Psoas muscle (tissue), 8 donors: ENCODE results near the gene DSCAM. TPM values are rescaled to one million over a fixed set of nuclear protein-coding genes. Genes with fewer than 3 reads are reported as not detected.

Experiments used
- ATAC-seq, 4 donors: fragments of 200-7000 bp; cut with Tn5 transposase; one replicate each; pipeline ENCODE4 v1.9.1; 2020; ENCODE audit warnings: moderate library complexity in 3 of 4, mild to moderate bottlenecking in 2 of 4
- DNase-seq, 2 donors: peaks; one replicate each; pipeline ENCODE4 v3.0.0-alpha.2; 2020
- H3K27ac ChIP-seq: fragments of 200-600 bp; one replicate; pipeline ENCODE4 v1.8.0; 2022
- H3K27me3 ChIP-seq, 3 donors: fragments of 200-600 bp in 1 of 3; one replicate each; pipeline versions ENCODE4 v1.6.1 to v1.8.0; 2013 to 2022; ENCODE audit warnings: low read length in 2 of 3, mild to moderate bottlenecking in 2 of 3, moderate library complexity in 1 of 3; ENCODE audit not compliant: insufficient read depth in 3 of 3
- H3K36me3 ChIP-seq, 2 donors: fragments of 200-600 bp in 1 of 2; one replicate each; pipeline versions ENCODE4 v1.6.1 to v1.8.0; 2013 to 2022; ENCODE audit warnings: low read depth in 1 of 2, mild to moderate bottlenecking in 1 of 2, moderate library complexity in 1 of 2; ENCODE audit not compliant: insufficient read depth in 1 of 2
- H3K4me1 ChIP-seq: fragments of 200-600 bp; one replicate; pipeline ENCODE4 v1.8.0; 2022
- H3K4me3 ChIP-seq: fragments of 200-600 bp; one replicate; pipeline ENCODE4 v1.8.0; 2022; ENCODE audit warnings: mild to moderate bottlenecking
- H3K9me3 ChIP-seq: fragments of 200-600 bp; one replicate; pipeline ENCODE4 v1.8.0; 2022
- WGBS, 3 donors: extraction: QIAGEN DNeasy Blood & Tissue Kit; methylation state at CpG; one replicate each; pipeline versions ENCODE4 v1.1.6 to v1.1.7; 2013; 5-methylcytosine and 5-hydroxymethylcytosine counted together
- intact Hi-C, 2 donors: fragments of 100-400 bp; cut with DNase I; formaldehyde crosslinking; loops; one replicate each; pipeline versions ENCODE4 v1.11.0 to v1.14.2; 2022
- polyA plus RNA-seq, 3 donors: library from polyadenylated mRNA; stranded (reverse); fragments of 200-250 nt; gene quantifications; one replicate each; pipeline ENCODE4 v1.2.3, GENCODE V29; 2013
- total RNA-seq, 4 donors: library from RNA; stranded (reverse); fragmentation: NEBNext Ultra II Directional in 2 of 4; extraction: Animal tissue kit (Norgen Biotek cat#: 25700) in 2 of 4; gene quantifications; one replicate each; pipeline versions ENCODE4 v1.2.1 to v1.2.4, GENCODE V29; 2021 to 2023
- TF ChIP-seq, protein P1 (sequence below): fragments of 200-600 bp; IDR thresholded peaks from one replicate; pipeline ENCODE4 v1.8.0; 2022; ENCODE audit warnings: antibody characterized with exemption
- donor health status: healthy with polysubstance abuse.
- donor health status: DM: no; HTN: no; CAD: no; lungs with moderate emphysema.
- donor health status: Bipolar disorder and iron deficiency.
- donor health status: healthy.
- donor health status: DM: yes; HTN: yes; CAD: no.
- donor health status: DM: no; HTN: no; CAD: no.
- donor health status: DM: no; HTN: no; CAD: no.
- donor health status: DM: yes; HTN: yes; CAD: no.

Gene DSCAM
- total and polyA plus RNA-seq, 7 donors, result 0.03 to 0.04 TPM; not detected in 5

DNA sequence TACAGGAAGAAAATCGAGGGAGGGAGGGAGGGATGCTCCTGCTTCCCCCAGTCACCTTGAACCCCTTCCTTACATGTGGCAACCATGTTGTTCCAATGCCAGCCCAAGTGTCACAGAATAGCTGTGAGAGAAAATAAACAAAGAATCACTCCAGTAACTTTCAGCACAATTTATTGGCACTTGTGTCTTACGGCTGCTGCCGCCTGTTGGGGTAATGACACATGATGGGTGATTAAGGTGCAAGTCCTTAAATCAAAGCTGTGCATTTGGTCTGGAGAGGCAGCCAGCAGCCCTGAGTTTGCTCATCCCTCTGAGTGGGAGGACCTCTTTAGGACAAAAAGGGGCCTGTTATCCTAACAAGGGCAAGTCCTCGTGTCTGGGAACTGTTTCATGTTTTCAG is 602.0 kb downstream of the DSCAM start:
- H3K36me3 ChIP-seq, result no peaks in the 10 kb centered on the region
- TF ChIP-seq, protein P1, sequence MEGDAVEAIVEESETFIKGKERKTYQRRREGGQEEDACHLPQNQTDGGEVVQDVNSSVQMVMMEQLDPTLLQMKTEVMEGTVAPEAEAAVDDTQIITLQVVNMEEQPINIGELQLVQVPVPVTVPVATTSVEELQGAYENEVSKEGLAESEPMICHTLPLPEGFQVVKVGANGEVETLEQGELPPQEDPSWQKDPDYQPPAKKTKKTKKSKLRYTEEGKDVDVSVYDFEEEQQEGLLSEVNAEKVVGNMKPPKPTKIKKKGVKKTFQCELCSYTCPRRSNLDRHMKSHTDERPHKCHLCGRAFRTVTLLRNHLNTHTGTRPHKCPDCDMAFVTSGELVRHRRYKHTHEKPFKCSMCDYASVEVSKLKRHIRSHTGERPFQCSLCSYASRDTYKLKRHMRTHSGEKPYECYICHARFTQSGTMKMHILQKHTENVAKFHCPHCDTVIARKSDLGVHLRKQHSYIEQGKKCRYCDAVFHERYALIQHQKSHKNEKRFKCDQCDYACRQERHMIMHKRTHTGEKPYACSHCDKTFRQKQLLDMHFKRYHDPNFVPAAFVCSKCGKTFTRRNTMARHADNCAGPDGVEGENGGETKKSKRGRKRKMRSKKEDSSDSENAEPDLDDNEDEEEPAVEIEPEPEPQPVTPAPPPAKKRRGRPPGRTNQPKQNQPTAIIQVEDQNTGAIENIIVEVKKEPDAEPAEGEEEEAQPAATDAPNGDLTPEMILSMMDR, result no peak
- no peak overlapping the region for H3K27ac ChIP-seq
- 31 to 49% (median 36%) methylated on average over 4 of the region's 4 CpGs for WGBS, 3 donors
- ATAC-seq, result no peak
- intact Hi-C loops, result no loop called here
- peaks cover 0 to 1% (median 0%) of the 10 kb centered on the region in 3 donors for H3K27me3 ChIP-seq
- DNase-seq, result no peak
- no peaks in the 10 kb centered on the region for H3K9me3 ChIP-seq
- no peak overlapping the region for H3K4me3 ChIP-seq
- no peaks in the 10 kb centered on the region for H3K4me1 ChIP-seq

DNA sequence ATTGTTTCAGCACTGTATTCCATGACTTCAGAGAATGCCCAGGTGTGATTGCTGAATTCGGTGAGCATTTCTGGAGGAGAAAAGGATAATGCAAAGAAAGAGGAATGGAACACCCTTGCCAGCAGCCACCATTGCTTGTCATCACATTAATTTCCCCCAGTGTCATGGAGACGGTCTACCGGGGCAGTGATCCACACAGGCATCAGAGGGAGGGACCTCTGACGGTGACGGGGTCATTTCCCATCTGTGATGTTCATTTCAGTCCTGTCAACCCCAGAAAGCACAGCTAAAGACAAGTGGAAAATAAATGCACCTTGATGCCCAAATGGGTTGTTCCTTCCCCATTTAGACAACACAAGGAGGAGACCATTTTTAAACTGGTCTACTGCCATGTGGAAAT is 603.3 kb downstream of the DSCAM start:
- Histone ChIP-seq H3K4me3 (no peak overlapping the region), H3K27ac (no peak overlapping the region), H3K4me1 (no peaks in the 10 kb centered on the region), H3K36me3 (no peaks in the 10 kb centered on the region), H3K9me3 (no peaks in the 10 kb centered on the region), H3K27me3 (no peaks in the 10 kb centered on the region)
- intact Hi-C loops, result no loop called here
- no peak for DNase-seq
- 67 to 72% (median 67%) methylated on average over 5 of the region's 5 CpGs for WGBS, 3 donors
- no peak for ATAC-seq
- TF ChIP-seq, protein P1, result no peak

DNA sequence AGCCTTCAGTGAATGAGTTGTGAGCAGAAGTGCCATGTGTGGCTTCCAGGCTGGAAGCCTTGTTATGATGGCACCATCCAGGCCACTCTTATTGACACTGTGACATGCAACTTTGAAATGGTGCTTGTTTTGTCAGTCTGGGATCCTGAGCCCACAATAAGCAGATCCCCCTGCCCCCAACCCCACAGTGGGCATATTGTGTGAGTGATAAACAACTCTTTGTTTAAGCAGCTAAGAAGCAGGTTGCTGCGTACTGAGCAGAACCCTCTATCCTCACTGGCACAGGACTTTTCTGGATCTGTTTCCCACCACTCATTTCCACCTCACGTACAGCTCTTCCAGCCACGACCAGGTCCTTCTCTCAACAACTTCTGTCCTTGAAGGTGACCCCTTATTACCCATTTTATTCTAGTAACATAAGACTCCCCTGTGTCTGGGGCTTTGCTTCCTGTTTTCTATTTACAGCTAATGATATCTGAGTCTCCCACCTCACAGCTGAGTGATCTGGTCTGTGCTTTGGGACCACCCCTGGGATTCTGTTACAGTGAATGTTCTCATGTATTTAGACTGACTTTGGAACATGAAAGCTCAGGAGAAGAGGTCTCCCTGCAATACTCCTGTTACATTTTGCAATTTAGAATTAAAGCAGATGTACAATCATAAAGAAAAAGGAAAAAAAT is 604.2 kb downstream of the DSCAM start:
- H3K36me3 ChIP-seq, result no peaks in the 10 kb centered on the region
- DNase-seq, result no peak
- WGBS, 3 donors, result 48 to 58% (median 55%) methylated on average over 3 of the region's 3 CpGs
- H3K4me3 ChIP-seq, result no peak overlapping the region
- no peaks in the 10 kb centered on the region for H3K4me1 ChIP-seq
- TF ChIP-seq, protein P1, result no peak
- intact Hi-C loops, result no loop called here
- ATAC-seq, result no peak
- H3K9me3 ChIP-seq, result no peaks in the 10 kb centered on the region
- no peak overlapping the region for H3K27ac ChIP-seq
- no peaks in the 10 kb centered on the region for H3K27me3 ChIP-seq

DNA sequence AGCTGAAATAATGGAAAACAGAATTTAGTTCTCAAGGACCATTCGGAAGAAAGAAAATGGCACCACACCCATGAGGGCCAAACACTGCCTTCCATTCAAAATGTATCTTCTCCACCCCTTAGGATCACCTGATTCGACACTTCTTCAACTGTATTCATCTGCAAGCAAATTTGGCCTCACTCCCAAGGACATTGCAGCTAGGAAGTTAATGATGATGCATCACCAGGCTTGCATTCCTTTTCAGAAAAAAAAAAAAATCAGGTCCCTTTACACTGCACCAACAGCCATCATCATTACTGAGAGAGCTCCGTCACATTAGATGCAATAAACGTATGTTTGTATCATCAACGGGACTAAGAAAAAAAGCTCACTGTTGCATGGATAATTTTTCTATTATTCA is 611.4 kb downstream of the DSCAM start:
- Histone ChIP-seq H3K9me3 (no peaks in the 10 kb centered on the region), H3K36me3 (no peaks in the 10 kb centered on the region), H3K4me3 (no peak overlapping the region), H3K27me3 (no peaks in the 10 kb centered on the region), H3K27ac (no peak overlapping the region), H3K4me1 (no peaks in the 10 kb centered on the region)
- DNase-seq (no peak), ATAC-seq (no peak)
- TF ChIP-seq, protein P1, result no peak
- intact Hi-C loops, result no loop called here
- 77 to 81% (median 80%) methylated on average over 5 of the region's 5 CpGs for WGBS, 3 donors

DNA sequence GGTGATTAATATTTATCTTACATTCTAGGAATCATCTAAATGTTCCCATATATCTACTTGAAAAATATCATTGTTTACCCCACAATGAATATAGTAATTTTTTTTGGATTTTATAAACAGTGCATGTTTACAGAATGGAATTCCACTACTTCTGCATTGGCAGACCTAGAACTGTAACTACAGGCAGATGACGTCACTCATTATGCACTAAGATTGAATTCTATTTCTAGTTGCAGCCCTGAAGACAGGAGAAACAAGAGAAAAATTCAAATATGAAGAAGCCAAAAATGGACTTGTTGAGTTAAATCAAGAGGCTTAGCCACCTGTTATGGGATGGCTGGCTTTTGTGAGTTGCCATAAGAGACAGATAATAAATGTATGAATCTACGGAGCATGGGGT is 615.0 kb downstream of the DSCAM start:
- ATAC-seq (no peak), DNase-seq (no peak)
- 51 to 69% (median 63%) methylated on average over 2 of the region's 2 CpGs for WGBS, 3 donors
- Histone ChIP-seq H3K27ac (no peak overlapping the region), H3K4me1 (no peaks in the 10 kb centered on the region), H3K27me3 (no peaks in the 10 kb centered on the region), H3K9me3 (no peaks in the 10 kb centered on the region), H3K4me3 (no peak overlapping the region), H3K36me3 (no peaks in the 10 kb centered on the region)
- intact Hi-C loops, result no loop called here
- TF ChIP-seq, protein P1, result no peak
